ENCODE results near the gene GAS2L1. TPM values are rescaled to one million over a fixed set of nuclear protein-coding genes. Genes with fewer than 3 reads are reported as not detected.

GAS2L1 gene
- total RNA-seq, 2 donors from 2014 or later, result 22.2 to 24.9 TPM

DNA sequence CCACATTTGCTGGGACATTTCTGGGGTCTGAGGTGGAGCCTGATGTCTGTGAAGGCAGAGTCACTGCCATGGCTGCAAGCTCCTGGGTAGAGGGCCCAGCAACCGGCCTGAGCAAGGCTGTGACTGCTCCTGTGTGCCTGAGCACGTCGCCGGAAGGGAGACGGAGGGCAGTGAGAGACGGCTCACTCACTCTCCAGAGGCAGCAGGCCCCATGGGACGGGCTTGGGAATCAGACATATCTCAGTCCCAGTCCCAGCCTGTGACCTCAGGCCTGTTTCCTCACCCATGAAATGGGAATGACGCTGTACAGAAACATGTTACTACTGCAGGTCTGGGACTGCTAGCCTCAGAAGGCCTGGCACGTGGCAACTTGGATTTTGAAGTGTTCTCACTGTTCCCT, 45.4 kb downstream of the GAS2L1 start:
- TF ChIP-seq, protein P1, sequence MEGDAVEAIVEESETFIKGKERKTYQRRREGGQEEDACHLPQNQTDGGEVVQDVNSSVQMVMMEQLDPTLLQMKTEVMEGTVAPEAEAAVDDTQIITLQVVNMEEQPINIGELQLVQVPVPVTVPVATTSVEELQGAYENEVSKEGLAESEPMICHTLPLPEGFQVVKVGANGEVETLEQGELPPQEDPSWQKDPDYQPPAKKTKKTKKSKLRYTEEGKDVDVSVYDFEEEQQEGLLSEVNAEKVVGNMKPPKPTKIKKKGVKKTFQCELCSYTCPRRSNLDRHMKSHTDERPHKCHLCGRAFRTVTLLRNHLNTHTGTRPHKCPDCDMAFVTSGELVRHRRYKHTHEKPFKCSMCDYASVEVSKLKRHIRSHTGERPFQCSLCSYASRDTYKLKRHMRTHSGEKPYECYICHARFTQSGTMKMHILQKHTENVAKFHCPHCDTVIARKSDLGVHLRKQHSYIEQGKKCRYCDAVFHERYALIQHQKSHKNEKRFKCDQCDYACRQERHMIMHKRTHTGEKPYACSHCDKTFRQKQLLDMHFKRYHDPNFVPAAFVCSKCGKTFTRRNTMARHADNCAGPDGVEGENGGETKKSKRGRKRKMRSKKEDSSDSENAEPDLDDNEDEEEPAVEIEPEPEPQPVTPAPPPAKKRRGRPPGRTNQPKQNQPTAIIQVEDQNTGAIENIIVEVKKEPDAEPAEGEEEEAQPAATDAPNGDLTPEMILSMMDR (conservative IDR thresholded peaks at IDR 0.05), result no peak

DNA sequence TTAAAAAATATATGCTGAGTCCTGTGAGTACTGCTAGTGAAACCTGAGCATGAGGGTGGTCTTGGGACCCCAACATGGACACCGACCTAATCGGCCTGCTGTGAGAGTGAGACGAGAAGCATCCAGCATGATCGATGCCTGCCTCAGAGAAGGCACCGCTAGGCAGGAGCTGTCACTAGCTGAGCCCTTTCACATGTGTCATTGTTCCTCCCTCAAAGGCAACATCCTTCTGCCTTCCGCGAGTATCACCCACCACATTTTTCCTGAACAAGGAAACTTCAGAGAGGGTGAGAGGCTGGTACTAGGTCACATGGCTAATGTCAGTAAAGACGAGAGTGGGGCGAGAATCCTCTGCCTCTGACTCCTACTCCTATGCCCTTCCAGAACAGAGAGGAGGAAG, 46.3 kb downstream of the GAS2L1 start:
- 82 to 95% methylated on average over 7 to 9 of the region's 9 CpGs for WGBS, 2 experiments (ENCODE audit: insufficient coverage in 1 of 2, insufficient read length in 1 of 2)
- TF ChIP-seq, protein P1 (conservative IDR thresholded peaks at IDR 0.05), result no peak
- H3K4me1 Mint-ChIP-seq, result no peaks in the 10 kb centered on the region
- no peaks in the 10 kb centered on the region for H3K9me3 Mint-ChIP-seq
- Histone ChIP-seq H3K4me3 (ENCODE audit: low read length) (no peak overlapping the region), H3K4me1 (ENCODE audit: control insufficient read depth, insufficient read depth, low read length) (no peaks in the 10 kb centered on the region), H3K9me3 (ENCODE audit: control insufficient read depth, low read length) (no peaks in the 10 kb centered on the region), H3K27ac (ENCODE audit: low read depth, low read length) (no peak overlapping the region), H3K36me3 (ENCODE audit: control insufficient read depth, insufficient read depth, low read length) (peaks cover 82% of the 10 kb centered on the region), H3K9ac (ENCODE audit: extremely low read depth, low read length, poor library complexity, severe bottlenecking) (no peak overlapping the region), H3K27me3 (ENCODE audit: control insufficient read depth, insufficient read depth, low read length, poor library complexity, severe bottlenecking) (no peaks in the 10 kb centered on the region)
- no peaks in the 10 kb centered on the region for H3K27me3 Mint-ChIP-seq (ENCODE audit: insufficient read depth)
- H3K4me3 Mint-ChIP-seq, result no peak overlapping the region
- H3K27ac Mint-ChIP-seq, result no peak overlapping the region
- DNase-seq, result no peak
- H3K36me3 Mint-ChIP-seq (ENCODE audit: low read depth), result peaks cover 59% of the 10 kb centered on the region

More for the DNA sequence above, 45.4 kb downstream of the GAS2L1 start:
- Mint-ChIP-seq H3K4me3 (no peak overlapping the region), H3K9me3 (no peaks in the 10 kb centered on the region), H3K4me1 (no peaks in the 10 kb centered on the region), H3K27ac (no peak overlapping the region), H3K27me3 (ENCODE audit: insufficient read depth) (no peaks in the 10 kb centered on the region), H3K36me3 (ENCODE audit: low read depth) (peaks cover 59% of the 10 kb centered on the region)
- no peaks in the 10 kb centered on the region for H3K4me1 ChIP-seq (ENCODE audit: control insufficient read depth, insufficient read depth, low read length)
- WGBS, 2 experiments (ENCODE audit: insufficient coverage in 1 of 2, insufficient read length in 1 of 2), result 92 to 95% methylated on average over 7 to 9 of the region's 9 CpGs
- H3K9ac ChIP-seq (ENCODE audit: extremely low read depth, low read length, poor library complexity, severe bottlenecking), result no peak overlapping the region
- no peaks in the 10 kb centered on the region for H3K27me3 ChIP-seq (ENCODE audit: control insufficient read depth, insufficient read depth, low read length, poor library complexity, severe bottlenecking)
- no peaks in the 10 kb centered on the region for H3K9me3 ChIP-seq (ENCODE audit: control insufficient read depth, low read length)
- H3K27ac ChIP-seq (ENCODE audit: low read depth, low read length), result no peak overlapping the region
- no peak for DNase-seq
- no peak overlapping the region for H3K4me3 ChIP-seq (ENCODE audit: low read length)
- peaks cover 90% of the 10 kb centered on the region for H3K36me3 ChIP-seq (ENCODE audit: control insufficient read depth, insufficient read depth, low read length)

DNA sequence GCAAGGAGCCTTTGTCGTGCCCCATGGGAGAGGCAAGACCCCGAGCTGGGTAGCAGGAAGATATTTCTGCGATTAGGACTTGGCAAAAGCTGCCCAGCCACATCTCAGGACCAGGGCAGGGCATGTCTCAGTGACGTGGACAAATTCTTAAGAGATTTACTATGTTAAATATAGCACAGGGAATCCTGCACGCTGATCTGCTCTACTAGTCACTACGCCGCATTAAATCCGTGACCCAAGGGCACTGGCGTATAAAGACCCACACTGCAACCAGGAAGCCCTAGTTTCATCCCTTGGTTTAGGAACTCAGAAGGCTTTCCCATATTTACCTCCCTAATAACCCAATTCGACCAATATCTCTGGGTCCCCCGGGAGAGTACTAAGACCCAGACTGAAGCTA, 46.8 kb downstream of the GAS2L1 start:
- no peak overlapping the region for H3K4me3 ChIP-seq (ENCODE audit: low read length)
- H3K9me3 ChIP-seq (ENCODE audit: control insufficient read depth, low read length), result no peaks in the 10 kb centered on the region
- no peak for DNase-seq
- H3K36me3 ChIP-seq (ENCODE audit: control insufficient read depth, insufficient read depth, low read length), result peaks cover 82% of the 10 kb centered on the region
- H3K27ac Mint-ChIP-seq, result no peak overlapping the region
- peaks cover 60% of the 10 kb centered on the region for H3K36me3 Mint-ChIP-seq (ENCODE audit: low read depth)
- no peaks in the 10 kb centered on the region for H3K9me3 Mint-ChIP-seq
- 93 to 94% methylated on average over 10 to 11 of the region's 11 CpGs for WGBS, 2 experiments (ENCODE audit: insufficient coverage in 1 of 2, insufficient read length in 1 of 2)
- H3K4me1 Mint-ChIP-seq, result no peaks in the 10 kb centered on the region
- H3K27me3 Mint-ChIP-seq (ENCODE audit: insufficient read depth), result no peaks in the 10 kb centered on the region
- no peaks in the 10 kb centered on the region for H3K27me3 ChIP-seq (ENCODE audit: control insufficient read depth, insufficient read depth, low read length, poor library complexity, severe bottlenecking)
- H3K27ac ChIP-seq (ENCODE audit: low read depth, low read length), result no peak overlapping the region
- TF ChIP-seq, protein P1 (conservative IDR thresholded peaks at IDR 0.05), result no peak
- H3K4me1 ChIP-seq (ENCODE audit: control insufficient read depth, insufficient read depth, low read length), result no peaks in the 10 kb centered on the region
- no peak overlapping the region for H3K4me3 Mint-ChIP-seq
- no peak overlapping the region for H3K9ac ChIP-seq (ENCODE audit: extremely low read depth, low read length, poor library complexity, severe bottlenecking)
